ENCODE measurements around the gene FBXL15. TPM values are rescaled to one million over a fixed set of nuclear protein-coding genes. Genes with fewer than 3 reads are reported as not detected.

The FBXL15 gene
- total RNA-seq, result 10 to 100 TPM in 1 of 2 donors, 1 to 10 TPM in 1; 9.4 to 23.6 TPM
- 10 to 100 TPM; 13.7 to 40.4 TPM for polyA plus RNA-seq
- long read RNA-seq, donor 1, partial matches to known transcripts, result 12 of 15 reads
- long read RNA-seq, donor 1, other reads (novel, unspliced or antisense), result 0 of 15 reads
- long read RNA-seq, donor 2, partial matches to known transcripts, result 6 of 9 reads
- long read RNA-seq, donor 2, other reads (novel, unspliced or antisense), result 0 of 9 reads
- long read RNA-seq, donor 3, partial matches to known transcripts, result 0 of 1 reads
- long read RNA-seq, donor 3, other reads (novel, unspliced or antisense), result 0 of 1 reads
- long read RNA-seq, donor 4, partial matches to known transcripts, result 6 of 7 reads
- long read RNA-seq, donor 4, other reads (novel, unspliced or antisense), result 0 of 7 reads
- long read RNA-seq, donor 5, partial matches to known transcripts, result 17 of 21 reads
- long read RNA-seq, donor 5, other reads (novel, unspliced or antisense), result 0 of 21 reads

GRCh38 chr10:102420714-102421506 is at the start of gene FBXL15:
FBXL15 (plus strand) TSS chr10:102420836; CDS start chr10:102421130, 294 bp downstream.
- Histone ChIP-seq H3K9me3 (ENCODE audit: control insufficient read depth in 4 of 4, insufficient read depth in 3 of 4, low read length in 3 of 4) (no peaks in the 10 kb centered on the region), H3K27me3 (ENCODE audit: control insufficient read depth in 3 of 3, insufficient read depth in 3 of 3, low read length in 2 of 3) (peaks cover 0 to 17% (median 8%) of the 10 kb centered on the region in 3 donors), H3K9ac (ENCODE audit: insufficient read depth in 1 of 2, low read length in 2 of 2) (peak within 1 kb of the TSS in 1 of 2 donors; percentile 82), H3K4me1 (ENCODE audit: control insufficient read depth in 5 of 5, insufficient read depth in 5 of 5, low read length in 5 of 5) (peaks cover 0 to 28% (median 16%) of the 10 kb centered on the region in 5 donors), H3K27ac (ENCODE audit: low read depth in 1 of 2, low read length in 1 of 2) (peak within 1 kb of the TSS; percentile 89 to 91), H3K4me3 (peak within 1 kb of the TSS; percentile 88), H3K36me3 (ENCODE audit: control insufficient read depth in 4 of 4, insufficient read depth in 4 of 4, low read length in 4 of 4) (peaks cover 0 to 17% (median 9%) of the 10 kb centered on the region in 4 donors)
- peak; percentile 35 for TF ChIP-seq CTCF (IDR thresholded peaks at IDR 0.05; ENCODE audit: control extremely low read depth, extremely low read depth)
- DNase-seq, result peak; percentile 98 to 99 (median 98)
- peak; percentile 87 for ATAC-seq (ENCODE audit: insufficient read depth, low FRiP score)
- 0 to 1% methylated on average over 54 to 66 of the region's 66 CpGs for WGBS, 2 donors

- H3K27ac ChIP-seq (ENCODE audit: low read depth in 1 of 2, low read length in 1 of 2), result no peak overlapping the region
- H3K9ac ChIP-seq (ENCODE audit: insufficient read depth in 1 of 2, low read length in 2 of 2), result no peak overlapping the region
- H3K27me3 ChIP-seq (ENCODE audit: control insufficient read depth in 3 of 3, insufficient read depth in 3 of 3, low read length in 2 of 3), result no peaks in the 10 kb centered on the region
- ATAC-seq (ENCODE audit: insufficient read depth, low FRiP score), result no peak
- no peak for DNase-seq
- WGBS, 2 donors, result 96 to 98% methylated on average over 2 of the region's 2 CpGs
- TF ChIP-seq CTCF (IDR thresholded peaks at IDR 0.05; ENCODE audit: control extremely low read depth, extremely low read depth), result no peak
- H3K36me3 ChIP-seq (ENCODE audit: control insufficient read depth in 4 of 4, insufficient read depth in 4 of 4, low read length in 4 of 4), result peaks cover 50 to 66% (median 59%) of the 10 kb centered on the region in 4 donors
- H3K4me3 ChIP-seq, result no peak overlapping the region
- peaks cover 0 to 6% (median 4%) of the 10 kb centered on the region in 4 donors for H3K9me3 ChIP-seq (ENCODE audit: control insufficient read depth in 4 of 4, insufficient read depth in 3 of 4, low read length in 3 of 4)
- H3K4me1 ChIP-seq (ENCODE audit: control insufficient read depth in 5 of 5, insufficient read depth in 5 of 5, low read length in 5 of 5), result no peaks in the 10 kb centered on the region
These were observed 49.3 kb upstream of the FBXL15 start for GRCh38 chr10:102371295-102371694.

GRCh38 chr10:102375250-102375649 is 45.4 kb upstream of the FBXL15 start:
- TF ChIP-seq CTCF (IDR thresholded peaks at IDR 0.05; ENCODE audit: control extremely low read depth, extremely low read depth), result no peak
- Histone ChIP-seq H3K36me3 (ENCODE audit: control insufficient read depth in 4 of 4, insufficient read depth in 4 of 4, low read length in 4 of 4) (peaks cover 24 to 53% (median 45%) of the 10 kb centered on the region in 4 donors), H3K9ac (ENCODE audit: insufficient read depth in 1 of 2, low read length in 2 of 2) (no peak overlapping the region), H3K27me3 (ENCODE audit: control insufficient read depth in 3 of 3, insufficient read depth in 3 of 3, low read length in 2 of 3) (no peaks in the 10 kb centered on the region), H3K27ac (ENCODE audit: low read depth in 1 of 2, low read length in 1 of 2) (no peak overlapping the region), H3K4me3 (no peak overlapping the region), H3K9me3 (ENCODE audit: control insufficient read depth in 4 of 4, insufficient read depth in 3 of 4, low read length in 3 of 4) (peaks cover 0 to 6% (median 4%) of the 10 kb centered on the region in 4 donors), H3K4me1 (ENCODE audit: control insufficient read depth in 5 of 5, insufficient read depth in 5 of 5, low read length in 5 of 5) (no peaks in the 10 kb centered on the region)
- WGBS, 2 donors, result 89 to 90% methylated on average over 7 of the region's 7 CpGs
- no peak for ATAC-seq (ENCODE audit: insufficient read depth, low FRiP score)
- DNase-seq, result no peak
